GM11168 (cell line): ENCODE results near the gene TMEM217.

ENCODE experiments used
- in situ Hi-C: fragments of 300-500 bp; cut with MboI; formaldehyde crosslinking; loops from one replicate; pipeline ENCODE4 v1.12.0; 2022; ENCODE audit warnings: low sequenced_read_pairs; ENCODE audit not compliant: unreplicated experiment

TMEM217 gene

DNA sequence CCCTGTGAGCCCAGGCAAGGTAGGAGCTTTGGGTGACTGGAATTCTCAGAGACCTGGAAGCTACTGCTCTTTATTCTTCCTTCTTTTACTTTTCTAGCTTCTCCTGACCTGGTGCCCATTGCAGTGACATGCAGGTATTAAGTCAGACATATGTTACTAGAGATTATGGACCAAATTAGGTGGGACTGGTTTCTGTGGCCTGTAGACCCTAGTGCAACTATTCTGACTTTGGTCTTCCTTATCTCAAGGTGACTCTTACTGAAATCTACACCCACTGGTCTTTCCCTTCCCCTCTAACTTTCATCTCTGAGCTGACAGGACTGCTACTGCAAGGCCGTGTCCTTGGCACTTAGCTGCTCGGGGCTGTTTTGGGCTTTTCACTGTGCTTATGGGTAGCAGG lies 24.4 kb upstream of the TMEM217 start:
- in situ Hi-C loops: no loop called here

- in situ Hi-C loops: no loop called here
Measured at GRCh38 chr6:37280162-37280887, 22.4 kb upstream of the TMEM217 start.

DNA sequence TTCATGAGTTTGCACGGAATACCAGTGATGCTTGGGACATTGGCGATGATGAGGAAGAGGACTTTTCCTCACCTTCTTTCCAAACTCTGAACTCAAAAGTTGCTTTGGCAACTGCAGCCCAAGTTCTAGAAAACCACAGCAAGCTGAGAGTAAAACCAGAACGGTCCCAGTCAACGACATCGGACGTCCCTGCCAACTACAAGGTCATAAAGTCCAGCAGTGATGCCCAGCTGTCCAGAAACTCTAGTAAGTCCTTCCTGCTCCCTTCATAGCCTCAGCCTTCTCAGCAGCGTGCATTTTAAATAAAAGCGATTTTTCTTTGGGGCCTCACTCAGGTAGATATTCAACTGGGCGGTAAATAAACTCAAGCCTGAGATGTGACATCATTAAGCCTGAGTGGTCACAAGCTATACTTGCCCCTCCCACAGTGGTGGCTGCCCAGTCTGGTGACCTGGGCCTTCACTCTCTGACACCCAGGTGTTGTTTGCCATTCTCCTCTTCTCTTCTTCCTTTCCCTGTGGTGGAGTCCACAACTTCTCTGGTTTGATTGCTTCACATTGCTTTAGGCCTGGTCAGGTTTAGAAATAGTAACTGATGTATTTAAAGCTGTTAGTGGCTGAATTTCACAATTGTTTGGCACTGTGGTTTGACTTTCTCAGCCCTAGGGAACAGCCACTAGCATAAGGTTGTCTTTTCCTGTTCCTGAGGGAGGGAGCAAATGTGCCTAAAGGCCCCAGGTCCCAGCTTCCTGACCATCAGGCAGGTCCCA lies 21.6 kb upstream of the TMEM217 start:
- in situ Hi-C loops: no loop called here

- in situ Hi-C loops: no loop called here
Measured at GRCh38 chr6:37277001-37277409, 19.1 kb upstream of the TMEM217 start.

- in situ Hi-C loops: no loop called here
Measured at GRCh38 chr6:37275350-37275749, 17.4 kb upstream of the TMEM217 start.

GRCh38 chr6:37273690-37274089 lies 15.7 kb upstream of the TMEM217 start:
- in situ Hi-C loops: no loop called here

DNA sequence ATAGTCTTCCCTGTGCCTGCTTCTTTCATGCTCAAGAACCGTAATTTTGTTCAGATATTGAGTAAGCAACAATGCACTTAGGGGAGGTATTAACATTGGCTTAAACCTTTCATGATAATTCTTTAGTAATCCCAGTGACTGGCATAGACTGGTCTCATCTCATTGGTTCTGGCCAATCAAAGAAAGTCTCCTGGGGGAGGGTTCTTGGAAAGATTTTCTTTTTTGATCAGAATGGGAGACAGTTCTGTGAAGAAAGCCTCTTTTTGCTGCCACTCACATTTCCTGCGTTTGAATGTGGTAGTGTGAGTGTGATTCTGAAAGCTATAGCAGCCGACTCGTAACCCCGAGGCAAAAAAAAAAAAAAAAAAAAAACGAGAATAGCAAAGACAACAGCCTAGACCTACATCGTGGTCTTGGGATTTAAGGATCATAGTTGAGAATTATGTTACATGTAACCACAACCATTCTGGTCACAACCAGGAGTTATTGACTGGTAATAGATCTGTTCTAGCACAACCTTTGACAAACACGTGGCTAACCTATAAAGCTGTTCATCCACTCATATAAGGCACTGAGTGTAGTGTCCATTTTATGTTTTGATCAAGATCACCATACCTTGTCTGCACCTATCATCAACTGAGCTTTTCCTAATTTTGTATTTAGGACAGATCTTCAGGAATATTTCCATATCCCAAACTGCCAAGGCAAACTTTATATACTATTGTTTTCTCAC lies 15.1 kb upstream of the TMEM217 start:
- in situ Hi-C loops: no loop called here

- in situ Hi-C loops: no loop called here
Measured at GRCh38 chr6:37269105-37269504, 11.2 kb upstream of the TMEM217 start.

DNA sequence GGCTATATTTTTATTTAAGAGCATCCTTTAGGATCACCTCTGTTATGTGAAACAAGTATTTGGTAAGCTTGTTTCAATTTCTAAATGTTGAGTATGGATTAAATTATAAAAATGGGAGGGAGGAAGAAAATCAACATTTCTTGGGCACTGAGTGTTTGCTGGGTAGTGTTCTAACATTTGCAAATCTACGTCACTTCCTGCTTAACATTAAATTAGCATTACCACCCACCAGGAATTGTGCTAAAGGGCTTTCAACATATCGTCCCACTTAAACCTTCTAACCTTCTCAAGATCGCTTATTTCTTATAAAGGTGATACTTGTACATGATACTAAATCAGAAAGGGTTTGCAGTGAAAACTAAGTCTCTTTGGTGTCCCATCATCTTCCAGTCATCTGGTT lies 7.9 kb upstream of the TMEM217 start:
- in situ Hi-C loops: no loop called here

- in situ Hi-C loops: no loop called here
Measured at GRCh38 chr6:37265001-37265400, 7.1 kb upstream of the TMEM217 start.

- in situ Hi-C loops: no loop called here
Measured at GRCh38 chr6:37262446-37263026, 4.6 kb upstream of the TMEM217 start.

GRCh38 chr6:37261198-37261597 lies 3.3 kb upstream of the TMEM217 start:
- in situ Hi-C loops: no loop called here

GRCh38 chr6:37260444-37260843 lies 2.5 kb upstream of the TMEM217 start:
- in situ Hi-C loops: no loop called here

GRCh38 chr6:37260040-37260439 lies 2.1 kb upstream of the TMEM217 start:
- in situ Hi-C loops: no loop called here

GRCh38 chr6:37259191-37259590 lies 1.2 kb upstream of the TMEM217 start:
- in situ Hi-C loops: no loop called here

DNA sequence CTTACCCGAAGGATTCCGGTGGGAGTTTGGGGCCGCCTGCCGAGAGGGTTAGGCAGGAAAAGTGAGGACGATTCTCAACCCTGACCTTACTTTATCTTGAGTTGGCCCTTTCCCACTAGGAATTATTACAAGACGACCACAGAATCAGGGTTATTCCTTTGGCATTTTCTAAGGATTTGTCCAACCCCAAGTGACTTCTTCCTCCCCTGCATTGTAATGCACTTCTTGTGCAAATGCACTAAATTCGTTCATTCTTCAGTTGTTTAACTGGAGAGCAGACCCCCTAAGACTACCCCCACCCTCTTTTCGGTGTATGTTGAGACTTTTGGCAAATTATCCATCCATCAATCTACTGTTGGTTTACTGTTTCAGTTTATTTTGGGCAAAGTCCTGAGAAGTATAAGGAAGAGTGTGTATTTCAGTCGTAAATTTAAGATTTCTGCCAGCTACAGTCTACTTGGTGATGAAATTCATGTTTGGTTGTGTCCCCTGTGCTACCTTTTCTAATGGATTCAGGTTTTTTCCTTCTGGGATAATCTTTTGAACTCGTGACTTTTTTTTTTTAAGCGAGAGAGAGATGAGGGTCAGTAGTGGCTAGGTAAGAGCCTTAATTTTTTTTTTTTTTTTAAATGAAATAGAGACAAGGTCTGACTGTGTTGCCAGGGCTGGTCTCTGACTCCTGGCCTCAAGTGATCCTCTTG lies 611 bp upstream of the TMEM217 start:
- in situ Hi-C loops: no loop called here

GRCh38 chr6:37257320-37257633 lies 667 bp downstream of the TMEM217 start:
- in situ Hi-C loops: no loop called here

GRCh38 chr6:37256692-37257319 lies 1.1 kb downstream of the TMEM217 start:
- in situ Hi-C loops: no loop called here

- in situ Hi-C loops: no loop called here
Measured at GRCh38 chr6:37254881-37255280, 3.1 kb downstream of the TMEM217 start.

- in situ Hi-C loops: no loop called here
Measured at GRCh38 chr6:37253486-37254007, 4.4 kb downstream of the TMEM217 start.
